A549 treated with CORT108297 at 1 μM for 4 hours (cell line): Measurements from ENCODE around the gene NPIPB5. TPM values are rescaled to one million over a fixed set of nuclear protein-coding genes. Genes with fewer than 3 reads are reported as not detected.

ENCODE experiments used
- total RNA-seq: library from RNA; stranded (reverse); fragments of 200-300 nt; extraction: Qiagen RNA extraction; gene quantifications from 5 replicates; pipeline ENCODE4 v1.2.3, GENCODE V29; 2022

Gene NPIPB5
- 23.2 to 30.5 TPM (median 26.7 TPM) in 5 replicates for total RNA-seq

GRCh38 chr16:22510591-22510990 lies at the start of gene NPIPB5:
NPIPB5 (plus strand) TSS chr16:22510891; CDS start chr16:22513802, 2,911 bp downstream.

Other genes starting within 250 kb of the NPIPB5 start
- gene POLR3E, start 213.5 kb upstream of the NPIPB5 start, total RNA-seq, result 26.5 to 40.2 TPM (median 37.6 TPM) in 5 replicates
- gene CDR2, start 136.3 kb upstream of the NPIPB5 start, total RNA-seq, result 37.4 to 46.3 TPM (median 43.3 TPM) in 5 replicates